ENCODE data around the gene TEAD1. TPM values are rescaled to one million over a fixed set of nuclear protein-coding genes. Genes with fewer than 3 reads are reported as not detected.

TEAD1 gene
- total RNA-seq, 4 donors from 2014 or later = 184 to 272 (median 208) TPM

- no peak for ATAC-seq
- peaks cover 0 to 17% of the 10 kb centered on the region in 2 donors for H3K36me3 ChIP-seq
- H3K27ac ChIP-seq = peak overlapping the region in 3 of 4 donors; percentile 39 to 60 (median 60)
- H3K4me3 ChIP-seq = no peak overlapping the region
- H3K4me1 ChIP-seq = peaks cover 3 to 44% (median 8%) of the 10 kb centered on the region in 3 donors
- no peak for TF ChIP-seq POLR2AphosphoS5 (IDR thresholded peaks at IDR 0.05)
- no peaks in the 10 kb centered on the region for H3K9me3 ChIP-seq
- H3K27me3 ChIP-seq = no peaks in the 10 kb centered on the region
Measured at GRCh38 chr11:12897390-12897789, 223.2 kb downstream of the TEAD1 start.

GRCh38 chr11:12897867-12898266, 223.6 kb downstream of the TEAD1 start:
- Histone ChIP-seq H3K27ac (peak overlapping the region; percentile 25 to 60 (median 50)), H3K36me3 (peaks cover 0 to 22% of the 10 kb centered on the region in 2 donors), H3K9me3 (no peaks in the 10 kb centered on the region), H3K4me1 (peaks cover 3 to 39% (median 8%) of the 10 kb centered on the region in 3 donors), H3K4me3 (no peak overlapping the region), H3K27me3 (no peaks in the 10 kb centered on the region)
- no peak for ATAC-seq
- WGBS, 2 donors (ENCODE audit: low coverage in 1 of 2) = 29 to 54% methylated on average over 2 to 3 of the region's 3 CpGs
- no peak for TF ChIP-seq POLR2A (IDR thresholded peaks at IDR 0.05)
- peak; percentile 12 for TF ChIP-seq POLR2AphosphoS5 (IDR thresholded peaks at IDR 0.05)

GRCh38 chr11:12900496-12900895, 226.3 kb downstream of the TEAD1 start:
- ATAC-seq = peak; percentile 18
- WGBS, 2 donors (ENCODE audit: low coverage in 1 of 2) = 70 to 87% methylated on average over 2 of the region's 2 CpGs
- Histone ChIP-seq H3K4me3 (no peak overlapping the region), H3K36me3 (peaks cover 0 to 26% of the 10 kb centered on the region in 2 donors), H3K27me3 (no peaks in the 10 kb centered on the region), H3K4me1 (peaks cover 0 to 27% (median 3%) of the 10 kb centered on the region in 3 donors), H3K9me3 (no peaks in the 10 kb centered on the region), H3K27ac (no peak overlapping the region)
- TF ChIP-seq CTCF (IDR thresholded peaks at IDR 0.05) = no peak
- TF ChIP-seq EP300 (IDR thresholded peaks at IDR 0.05) = no peak
- TF ChIP-seq POLR2AphosphoS5 (IDR thresholded peaks at IDR 0.05) = no peak
- TF ChIP-seq POLR2A (IDR thresholded peaks at IDR 0.05) = no peak

GRCh38 chr11:12901272-12901671, 227.1 kb downstream of the TEAD1 start:
- Histone ChIP-seq H3K4me1 (peaks cover 0 to 27% (median 3%) of the 10 kb centered on the region in 3 donors), H3K36me3 (peaks cover 0 to 26% of the 10 kb centered on the region in 2 donors), H3K4me3 (no peak overlapping the region), H3K27ac (no peak overlapping the region), H3K9me3 (no peaks in the 10 kb centered on the region), H3K27me3 (no peaks in the 10 kb centered on the region)
- WGBS, 2 donors (ENCODE audit: low coverage in 1 of 2) = 88 to 100% methylated on average over 1 of the region's 1 CpG
- no peak for ATAC-seq
- TF ChIP-seq CTCF (IDR thresholded peaks at IDR 0.05) (no peak), POLR2AphosphoS5 (IDR thresholded peaks at IDR 0.05) (no peak), EP300 (IDR thresholded peaks at IDR 0.05) (no peak), POLR2A (IDR thresholded peaks at IDR 0.05) (no peak)

GRCh38 chr11:12901874-12902481, 227.8 kb downstream of the TEAD1 start:
- ATAC-seq = no peak
- WGBS, 2 donors (ENCODE audit: low coverage in 1 of 2) = 89 to 91% methylated on average over 5 of the region's 7 CpGs

More at GRCh38 chr11:12901874-12902481, 227.8 kb downstream of the TEAD1 start:
- H3K36me3 ChIP-seq = peaks cover 0 to 26% of the 10 kb centered on the region in 2 donors
- H3K27me3 ChIP-seq = no peaks in the 10 kb centered on the region
- peaks cover 0 to 25% (median 3%) of the 10 kb centered on the region in 3 donors for H3K4me1 ChIP-seq
- no peaks in the 10 kb centered on the region for H3K9me3 ChIP-seq
- no peak overlapping the region for H3K4me3 ChIP-seq
- no peak for TF ChIP-seq EP300 (IDR thresholded peaks at IDR 0.05)
- no peak for TF ChIP-seq CTCF (IDR thresholded peaks at IDR 0.05)
- TF ChIP-seq POLR2A (IDR thresholded peaks at IDR 0.05) = no peak
- TF ChIP-seq POLR2AphosphoS5 (IDR thresholded peaks at IDR 0.05) = no peak
- no peak overlapping the region for H3K27ac ChIP-seq

Measured in gastroesophageal sphincter (tissue), 4 donors.